Measurements from ENCODE around the gene ADNP2.

Gene ADNP2

DNA sequence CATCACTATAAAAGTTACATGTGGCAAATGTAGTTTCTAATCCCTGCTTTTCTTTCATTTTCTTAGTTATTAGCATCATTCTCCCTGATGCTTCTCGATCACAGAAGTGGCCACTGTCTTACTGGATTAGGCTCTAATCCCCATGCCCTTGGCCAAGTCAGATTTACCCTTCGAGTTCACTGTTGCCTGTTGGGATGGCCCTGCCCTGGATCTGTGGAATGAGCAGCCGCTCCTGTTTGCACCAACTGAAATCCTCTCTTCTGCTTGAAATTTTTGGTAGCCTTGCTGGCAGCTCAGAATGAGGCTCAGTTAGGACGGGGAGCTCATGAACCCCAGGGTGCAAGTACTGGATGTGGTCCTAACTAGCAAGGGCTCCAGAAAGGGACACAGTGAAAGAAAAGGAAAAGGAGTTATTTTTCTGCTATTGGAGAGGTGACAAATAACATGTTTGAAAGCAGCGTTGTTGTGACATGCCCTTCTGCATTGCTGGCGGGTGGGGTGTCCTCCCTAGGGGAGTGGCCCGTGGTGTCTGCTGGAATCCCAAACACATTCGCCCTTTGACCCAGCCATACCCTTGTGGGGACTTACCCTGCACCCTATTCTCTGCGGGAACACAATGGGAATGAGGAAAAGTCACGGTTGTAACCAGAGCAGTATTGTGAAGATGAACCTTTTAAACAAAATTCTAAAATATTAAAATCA is 40.3 kb upstream of the ADNP2 start:
- TF ChIP-seq, protein P1, sequence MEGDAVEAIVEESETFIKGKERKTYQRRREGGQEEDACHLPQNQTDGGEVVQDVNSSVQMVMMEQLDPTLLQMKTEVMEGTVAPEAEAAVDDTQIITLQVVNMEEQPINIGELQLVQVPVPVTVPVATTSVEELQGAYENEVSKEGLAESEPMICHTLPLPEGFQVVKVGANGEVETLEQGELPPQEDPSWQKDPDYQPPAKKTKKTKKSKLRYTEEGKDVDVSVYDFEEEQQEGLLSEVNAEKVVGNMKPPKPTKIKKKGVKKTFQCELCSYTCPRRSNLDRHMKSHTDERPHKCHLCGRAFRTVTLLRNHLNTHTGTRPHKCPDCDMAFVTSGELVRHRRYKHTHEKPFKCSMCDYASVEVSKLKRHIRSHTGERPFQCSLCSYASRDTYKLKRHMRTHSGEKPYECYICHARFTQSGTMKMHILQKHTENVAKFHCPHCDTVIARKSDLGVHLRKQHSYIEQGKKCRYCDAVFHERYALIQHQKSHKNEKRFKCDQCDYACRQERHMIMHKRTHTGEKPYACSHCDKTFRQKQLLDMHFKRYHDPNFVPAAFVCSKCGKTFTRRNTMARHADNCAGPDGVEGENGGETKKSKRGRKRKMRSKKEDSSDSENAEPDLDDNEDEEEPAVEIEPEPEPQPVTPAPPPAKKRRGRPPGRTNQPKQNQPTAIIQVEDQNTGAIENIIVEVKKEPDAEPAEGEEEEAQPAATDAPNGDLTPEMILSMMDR (IDR thresholded peaks at IDR 0.05; ENCODE audit: borderline replicate concordance, insufficient read depth, low read depth, low read length), result no peak
- no peak overlapping the region for H3K4me3 ChIP-seq (ENCODE audit: low read depth, low read length)

DNA sequence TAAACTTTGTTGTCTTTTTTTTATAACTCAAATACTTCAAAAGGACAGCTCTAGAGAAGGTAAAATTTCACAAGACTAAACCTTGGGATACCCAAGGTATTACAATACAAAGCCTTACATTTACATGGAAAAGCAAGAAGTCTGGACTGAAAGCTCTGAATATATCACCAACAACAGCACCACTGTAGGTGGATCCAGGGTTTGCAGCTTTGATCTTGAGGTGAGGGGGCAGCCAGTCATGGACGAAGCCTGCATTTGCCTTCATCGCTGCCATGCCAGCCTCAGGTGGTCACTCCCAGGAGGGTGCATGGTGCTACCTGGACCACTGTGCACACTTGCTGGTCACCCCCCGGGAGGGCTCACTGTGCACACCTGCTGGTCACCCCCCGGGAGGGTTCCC is 38.2 kb upstream of the ADNP2 start:
- H3K4me3 ChIP-seq (ENCODE audit: low read depth, low read length), result no peak overlapping the region
- TF ChIP-seq, protein P1 (IDR thresholded peaks at IDR 0.05; ENCODE audit: borderline replicate concordance, insufficient read depth, low read depth, low read length), result no peak

DNA sequence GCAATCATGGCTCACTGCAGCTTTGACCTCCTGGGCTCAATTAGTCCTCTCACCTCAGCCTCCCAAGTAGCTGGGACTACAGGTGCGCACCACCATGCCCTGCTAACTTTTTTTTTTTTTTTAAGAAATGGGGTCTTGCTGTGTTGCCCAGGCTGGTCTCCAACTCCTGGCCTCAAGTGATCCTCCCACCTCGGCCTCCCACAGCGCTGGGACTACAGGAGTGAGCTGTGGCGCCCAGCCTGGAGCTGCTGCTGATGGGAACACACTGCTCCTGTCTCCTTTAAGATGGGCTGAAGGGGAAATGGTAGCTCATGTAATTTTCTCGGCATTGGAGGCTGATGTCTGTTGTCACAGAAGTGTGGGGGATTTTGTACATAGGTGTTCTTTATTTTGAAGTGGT is 34.9 kb upstream of the ADNP2 start:
- no peak overlapping the region for H3K4me3 ChIP-seq (ENCODE audit: low read depth, low read length)
- TF ChIP-seq, protein P1 (IDR thresholded peaks at IDR 0.05; ENCODE audit: borderline replicate concordance, insufficient read depth, low read depth, low read length), result no peak

GRCh38 chr18:80074697-80075096 is 34.4 kb upstream of the ADNP2 start:
- TF ChIP-seq, protein P1 (IDR thresholded peaks at IDR 0.05; ENCODE audit: borderline replicate concordance, insufficient read depth, low read depth, low read length), result no peak
- H3K4me3 ChIP-seq (ENCODE audit: low read depth, low read length), result no peak overlapping the region

GRCh38 chr18:80075940-80076339 is 33.1 kb upstream of the ADNP2 start:
- H3K4me3 ChIP-seq (ENCODE audit: low read depth, low read length), result no peak overlapping the region
- TF ChIP-seq, protein P1 (IDR thresholded peaks at IDR 0.05; ENCODE audit: borderline replicate concordance, insufficient read depth, low read depth, low read length), result no peak

DNA sequence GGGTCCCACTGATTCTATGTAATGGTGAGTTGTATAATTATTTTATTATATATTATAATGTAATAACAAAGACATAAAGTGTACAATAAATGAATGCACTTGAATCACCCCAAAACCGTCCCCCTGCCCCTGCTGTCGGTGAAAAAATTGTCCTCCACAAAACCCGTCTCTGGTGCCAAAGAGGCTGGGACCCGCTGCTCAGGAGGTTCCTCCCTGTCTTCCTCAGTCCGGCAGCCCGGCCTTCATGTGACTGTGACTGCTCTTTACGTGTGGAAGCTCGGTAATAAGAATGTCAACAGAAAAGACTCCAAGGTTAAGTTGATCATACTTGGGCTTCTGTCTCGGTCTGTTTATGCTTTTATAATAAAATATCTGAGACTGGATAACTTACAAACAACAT is 32.7 kb upstream of the ADNP2 start:
- TF ChIP-seq, protein P1 (IDR thresholded peaks at IDR 0.05; ENCODE audit: borderline replicate concordance, insufficient read depth, low read depth, low read length), result no peak
- H3K4me3 ChIP-seq (ENCODE audit: low read depth, low read length), result no peak overlapping the region

DNA sequence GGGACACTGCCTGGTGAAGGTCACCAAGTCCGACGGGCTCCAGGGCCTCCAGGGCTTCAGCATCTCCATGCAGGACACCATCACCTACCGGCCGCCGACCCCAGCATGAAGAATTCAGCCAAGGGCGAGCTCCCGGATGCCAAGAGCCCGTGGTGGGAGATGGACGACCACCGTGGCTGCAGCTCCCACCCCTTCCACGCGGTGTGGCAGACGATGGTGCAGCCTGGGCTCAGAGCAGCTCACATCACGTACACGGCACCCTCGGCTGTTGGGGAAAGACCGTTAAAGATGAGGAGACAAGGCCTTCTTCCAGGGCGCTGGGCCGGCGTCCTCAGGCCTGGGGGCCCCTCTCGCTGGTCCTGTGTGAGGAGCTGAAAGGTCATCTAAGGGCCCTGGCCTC is 31.2 kb upstream of the ADNP2 start:
- H3K4me3 ChIP-seq (ENCODE audit: low read depth, low read length), result no peak overlapping the region
- TF ChIP-seq, protein P1 (IDR thresholded peaks at IDR 0.05; ENCODE audit: borderline replicate concordance, insufficient read depth, low read depth, low read length), result no peak
